GM19193 (cell line): ENCODE data around the gene COL21A1.

Experiments
- POLR2A ChIP-seq: IDR thresholded peaks from 4 replicates; pipeline ENCODE4 v1.6.1; 2011; ENCODE audit not compliant: insufficient read depth, insufficient read length; ENCODE audit errors: extremely low read depth

COL21A1 gene

GRCh38 chr6:56259234-56260077 is 12.1 kb upstream of the COL21A1 start:
- no peak for TF ChIP-seq POLR2A

GRCh38 chr6:56255349-56255748 is 8.0 kb upstream of the COL21A1 start:
- no peak for TF ChIP-seq POLR2A

- no peak for TF ChIP-seq POLR2A
Observed at GRCh38 chr6:56250266-56250665, 2.9 kb upstream of the COL21A1 start.

DNA sequence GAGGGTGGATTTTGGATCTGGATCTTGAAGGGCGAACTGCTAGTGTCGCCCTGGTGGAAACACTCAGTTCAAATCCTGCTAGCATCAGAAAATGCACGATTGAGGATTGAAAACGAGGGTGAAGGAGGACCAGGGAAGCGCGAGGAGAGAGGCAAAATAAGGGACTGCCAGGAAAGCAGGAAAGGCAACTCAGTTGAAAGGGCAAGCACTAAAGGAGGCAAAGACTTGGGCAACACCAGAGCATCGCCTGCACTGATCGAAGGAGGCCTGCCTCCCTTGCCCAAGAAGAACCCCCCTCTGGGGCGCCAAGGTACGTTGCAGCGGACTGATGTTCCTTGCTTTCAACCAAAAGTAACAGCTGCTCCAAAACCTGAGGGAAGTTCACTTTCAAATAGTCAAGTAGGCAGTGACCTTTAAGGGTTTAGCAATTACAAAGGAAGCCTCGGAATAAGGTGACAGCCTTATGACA is 308 bp upstream of the COL21A1 start:
- TF ChIP-seq POLR2A: no peak

DNA sequence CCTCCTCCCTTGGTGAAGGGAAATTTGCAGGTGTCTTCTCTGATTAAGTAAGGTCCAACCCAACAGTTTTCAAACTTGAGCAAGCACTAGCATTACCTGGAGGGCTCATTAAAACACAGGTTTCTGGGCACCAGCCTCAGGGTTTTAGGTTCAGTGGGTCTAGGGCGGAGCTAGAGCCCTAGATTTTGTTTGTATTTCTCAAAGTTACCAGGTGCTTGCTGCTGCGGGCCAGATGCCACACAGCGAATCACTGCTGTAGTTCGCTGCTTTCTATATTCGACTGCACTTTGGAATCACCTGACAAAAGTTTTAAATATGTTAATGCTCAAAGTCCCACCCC is 869 bp downstream of the COL21A1 start:
- TF ChIP-seq POLR2A: no peak

DNA sequence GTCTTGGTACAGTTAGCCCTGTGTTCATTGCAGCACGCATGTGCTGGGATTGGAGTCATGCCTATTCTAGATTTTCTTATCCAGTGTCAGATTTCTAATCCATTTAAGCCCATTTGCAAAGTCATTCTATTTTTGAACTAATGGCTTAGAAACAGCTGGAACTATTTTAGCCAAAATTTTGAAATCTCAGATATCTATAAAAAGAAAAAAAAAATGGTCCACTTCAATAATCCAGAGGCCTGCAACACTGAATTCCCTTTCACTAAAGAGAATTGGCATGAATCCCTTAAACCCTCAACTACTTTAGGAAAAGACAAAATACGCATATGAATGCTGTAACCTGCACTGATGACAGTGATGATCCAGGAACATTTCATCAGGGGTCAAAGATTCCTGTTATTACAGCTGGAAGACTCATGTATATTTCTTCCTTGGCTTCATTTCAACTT is 1.5 kb downstream of the COL21A1 start:
- TF ChIP-seq POLR2A: no peak

DNA sequence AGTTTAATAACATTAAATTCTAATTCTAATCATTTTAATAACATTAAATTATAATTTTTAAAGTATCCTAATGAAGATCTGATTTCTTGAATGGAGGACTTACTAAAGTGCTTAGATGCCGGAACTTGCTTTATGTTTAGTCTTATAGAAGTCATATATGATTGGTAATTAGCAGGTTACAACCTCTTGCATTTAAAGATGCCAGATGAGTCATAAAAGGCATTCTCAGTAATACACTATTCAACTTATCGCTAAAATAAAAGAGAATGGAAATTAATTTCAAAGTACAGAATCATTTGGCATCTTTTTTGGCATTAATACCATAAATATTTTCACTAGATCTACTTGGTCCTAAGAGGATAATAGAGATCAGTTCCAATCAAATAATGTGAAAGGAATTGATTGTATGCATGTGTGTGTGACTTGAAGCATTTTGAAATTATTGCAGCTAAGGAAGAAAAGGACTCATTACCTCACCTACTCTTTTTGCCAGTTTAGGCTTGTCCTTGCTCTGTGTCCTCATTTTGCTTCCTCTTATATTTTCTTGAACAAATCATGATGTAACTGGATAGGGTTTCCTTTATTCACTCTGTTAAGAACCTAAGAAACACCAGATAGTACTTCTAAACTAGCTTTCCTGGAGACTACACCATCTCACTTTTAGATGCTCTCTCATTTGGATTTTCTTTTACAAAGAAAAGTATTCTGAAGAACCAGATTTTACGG is 2.7 kb downstream of the COL21A1 start:
- no peak for TF ChIP-seq POLR2A

- no peak for TF ChIP-seq POLR2A
Observed at GRCh38 chr6:56244089-56244488, 3.3 kb downstream of the COL21A1 start.

DNA sequence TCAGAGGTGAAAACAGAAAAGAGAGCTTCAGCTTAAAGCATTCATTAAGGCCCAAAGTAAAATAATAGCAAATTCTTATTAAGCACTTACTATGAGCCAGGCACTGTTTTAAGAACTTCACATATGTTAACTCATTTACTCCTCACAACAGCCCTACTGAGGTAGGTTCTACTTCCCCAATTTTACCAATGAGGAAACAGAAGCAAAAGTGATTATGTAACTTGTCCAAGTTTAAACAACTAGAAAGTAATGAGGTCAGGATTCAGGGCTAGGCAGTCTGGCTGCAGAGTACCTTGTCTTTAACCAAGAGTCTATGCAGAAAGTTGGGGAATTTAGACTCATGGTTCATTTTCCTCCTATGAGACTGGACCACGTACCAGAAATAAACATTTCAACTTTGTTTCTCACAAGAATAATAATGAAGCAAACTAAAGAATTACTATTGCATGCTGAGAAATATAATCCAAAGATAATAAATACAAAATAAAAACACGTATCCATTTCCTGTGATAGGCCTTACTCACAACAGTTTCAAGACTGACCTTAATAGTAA is 3.8 kb downstream of the COL21A1 start:
- no peak for TF ChIP-seq POLR2A

DNA sequence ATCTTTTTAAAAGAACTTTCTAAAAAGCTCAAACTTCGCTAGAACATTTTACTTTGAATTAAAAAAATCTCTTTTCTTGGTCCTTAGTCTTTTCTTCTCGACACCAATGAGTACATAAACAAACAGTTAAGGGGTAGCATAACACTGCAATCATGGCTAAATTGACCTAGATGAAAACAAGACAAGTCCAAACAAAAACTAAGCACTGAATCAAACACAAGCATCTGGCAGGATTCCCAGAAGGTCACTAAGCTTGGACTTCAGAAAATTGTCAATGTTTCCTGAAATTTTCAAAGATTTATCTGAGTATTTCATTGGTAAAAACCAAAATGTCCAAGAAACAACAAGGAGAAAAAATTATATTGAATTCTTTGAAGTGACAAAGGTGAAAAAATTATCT is 5.0 kb downstream of the COL21A1 start:
- no peak for TF ChIP-seq POLR2A

GRCh38 chr6:56241124-56241802 is 6.1 kb downstream of the COL21A1 start:
- TF ChIP-seq POLR2A: no peak

- TF ChIP-seq POLR2A: no peak
Observed at GRCh38 chr6:56238352-56238751, 9.0 kb downstream of the COL21A1 start.

DNA sequence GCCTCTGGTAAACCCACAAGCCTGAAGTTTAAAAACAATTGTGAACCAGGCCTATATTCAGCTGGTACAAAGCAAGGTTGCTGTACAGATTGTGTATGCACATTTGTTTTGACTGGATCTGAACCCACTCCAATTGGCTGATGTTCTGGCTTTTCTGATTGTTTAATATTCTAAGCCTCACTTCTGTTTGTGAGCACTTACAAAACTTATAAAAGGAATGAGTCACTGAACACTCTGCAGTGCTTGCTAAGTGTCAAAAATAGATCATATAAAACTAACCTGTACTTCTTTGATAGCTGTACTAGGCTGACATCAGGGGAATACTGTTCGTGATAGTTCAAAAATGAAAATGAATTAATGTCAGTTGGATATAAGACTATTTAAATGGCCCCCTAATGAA is 12.1 kb downstream of the COL21A1 start:
- TF ChIP-seq POLR2A: no peak

DNA sequence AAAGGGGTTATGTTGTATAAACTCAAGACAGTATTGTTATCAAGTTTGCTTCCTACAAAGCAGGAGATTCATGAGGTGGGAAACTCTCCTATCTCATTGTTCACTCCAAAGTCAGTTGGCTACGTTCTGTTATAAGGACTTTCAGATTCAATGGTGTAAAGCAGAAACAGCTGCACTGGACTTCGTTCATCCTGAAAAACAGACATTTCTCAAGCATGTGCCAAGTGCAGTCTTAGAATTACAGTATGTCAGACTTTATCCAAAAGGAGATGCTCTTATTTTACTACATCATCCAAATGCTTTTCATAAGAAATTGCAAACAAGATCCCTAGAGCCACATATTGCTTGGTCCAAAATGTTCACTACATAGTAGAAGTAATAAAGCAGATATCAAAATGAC is 14.9 kb downstream of the COL21A1 start:
- no peak for TF ChIP-seq POLR2A

DNA sequence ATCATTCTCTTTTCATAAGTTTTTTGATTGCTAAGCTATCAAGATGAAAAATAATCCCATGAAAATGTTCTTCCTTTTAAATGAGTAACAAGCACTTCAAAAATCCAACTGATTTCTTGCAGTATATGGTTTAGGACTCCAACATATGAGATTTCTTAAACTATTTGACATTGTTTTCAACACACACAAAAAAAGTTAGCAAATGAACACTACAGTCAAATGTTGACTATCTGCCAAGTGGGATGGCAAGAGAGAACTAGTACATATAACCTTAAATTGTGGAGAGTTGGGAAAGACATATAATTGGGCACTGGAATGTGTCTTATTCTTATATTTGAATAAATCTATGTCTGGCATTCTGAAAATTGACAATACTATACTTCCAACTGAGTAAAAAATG is 15.6 kb downstream of the COL21A1 start:
- TF ChIP-seq POLR2A: no peak

DNA sequence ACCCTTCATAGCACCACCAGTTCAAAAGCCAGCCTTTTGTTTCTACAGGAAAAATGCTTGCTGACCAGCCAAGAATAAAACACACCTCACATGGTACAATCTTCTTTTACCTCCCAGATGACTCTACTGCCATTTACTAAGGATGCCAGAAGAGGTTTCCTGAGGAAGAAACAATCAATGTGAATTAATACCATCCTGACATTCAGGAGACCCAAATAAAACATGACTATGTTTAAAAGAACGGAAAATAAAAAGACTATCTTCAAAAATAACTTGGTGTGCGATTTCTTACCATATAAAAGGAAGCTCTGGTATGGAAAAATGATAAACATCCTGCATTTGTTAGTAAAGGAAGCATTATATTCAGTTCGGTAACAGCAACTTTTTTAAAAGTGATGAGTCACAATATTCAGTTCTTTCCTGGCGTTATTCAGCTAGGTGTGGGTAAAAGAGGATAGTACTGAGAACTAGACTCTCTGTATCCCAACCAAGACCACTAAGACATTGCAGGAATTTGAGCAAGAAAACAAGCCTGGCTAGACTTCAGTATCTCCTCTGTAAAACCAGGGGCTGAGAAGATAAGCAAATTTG is 16.3 kb downstream of the COL21A1 start:
- no peak for TF ChIP-seq POLR2A
